HT-29 (cell line): ENCODE results near the gene ACTL6B. TPM values are rescaled to one million over a fixed set of nuclear protein-coding genes. Genes with fewer than 3 reads are reported as not detected.
"Not testable (repeated sequence)": the region's sequence is repeated elsewhere in the genome, so short reads cannot be mapped to it uniquely, and the experiment has no call there.

Source experiments
- DNase-seq: peaks from one replicate; pipeline ENCODE4 v3.0.0-alpha.2; 2015; ENCODE audit warnings: low spot score
- total RNA-seq: library from RNA; depleted of rRNA; stranded (reverse); fragments of >200 nt; shearing (Covaris generic); gene quantifications from 2 replicates; pipeline ENCODE4 v1.2.3, GENCODE V29; 2014; rRNA removed

Gene ACTL6B
- total RNA-seq = 0.13 TPM in 1 of 2 replicates, not detected in the other

GRCh38 chr7:100655908-100656674, at the start of gene ACTL6B:
ACTL6B (minus strand) TSS chr7:100656448; CDS start chr7:100656354, 94 bp downstream.
- no peak for DNase-seq

GRCh38 chr7:100705320-100705752, 49.1 kb upstream of the ACTL6B start:
- peak; percentile 83 for DNase-seq

- not testable (repeated sequence) for DNase-seq
These were observed 44.8 kb upstream of the ACTL6B start for GRCh38 chr7:100701089-100701488.

- DNase-seq = no peak
These were observed 42.8 kb upstream of the ACTL6B start for GRCh38 chr7:100699018-100699417.

GRCh38 chr7:100696123-100696521, 39.9 kb upstream of the ACTL6B start:
- no peak for DNase-seq

GRCh38 chr7:100694098-100694745, 38.0 kb upstream of the ACTL6B start, which contains the start of gene GIGYF1:
GIGYF1 (minus strand) TSS chr7:100694250; CDS start chr7:100688238, 6,012 bp downstream.
- peak; percentile 51 for DNase-seq

- DNase-seq = no peak
These were observed 37.3 kb upstream of the ACTL6B start for GRCh38 chr7:100693312-100694097.

- no peak for DNase-seq
These were observed 36.3 kb upstream of the ACTL6B start for GRCh38 chr7:100692578-100692961.

- DNase-seq = peak; percentile 88
These were observed 35.7 kb upstream of the ACTL6B start for GRCh38 chr7:100691676-100692577.

- no peak for DNase-seq
These were observed 33.2 kb upstream of the ACTL6B start for GRCh38 chr7:100689230-100690135.

GRCh38 chr7:100688326-100688860, 32.1 kb upstream of the ACTL6B start:
- no peak for DNase-seq

GRCh38 chr7:100687751-100688300, 31.6 kb upstream of the ACTL6B start:
- no peak for DNase-seq

GRCh38 chr7:100687261-100687660, 31.0 kb upstream of the ACTL6B start:
- no peak for DNase-seq

- DNase-seq = no peak
These were observed 30.6 kb upstream of the ACTL6B start for GRCh38 chr7:100686822-100687211.

- no peak for DNase-seq
These were observed 30.1 kb upstream of the ACTL6B start for GRCh38 chr7:100686201-100686821.

GRCh38 chr7:100685631-100686145, 29.4 kb upstream of the ACTL6B start:
- DNase-seq = no peak

GRCh38 chr7:100685049-100685605, 28.9 kb upstream of the ACTL6B start:
- no peak for DNase-seq

- DNase-seq = no peak
These were observed 28.3 kb upstream of the ACTL6B start for GRCh38 chr7:100684534-100685042.
